Measurements from ENCODE around the gene BFSP1.

The BFSP1 gene

DNA sequence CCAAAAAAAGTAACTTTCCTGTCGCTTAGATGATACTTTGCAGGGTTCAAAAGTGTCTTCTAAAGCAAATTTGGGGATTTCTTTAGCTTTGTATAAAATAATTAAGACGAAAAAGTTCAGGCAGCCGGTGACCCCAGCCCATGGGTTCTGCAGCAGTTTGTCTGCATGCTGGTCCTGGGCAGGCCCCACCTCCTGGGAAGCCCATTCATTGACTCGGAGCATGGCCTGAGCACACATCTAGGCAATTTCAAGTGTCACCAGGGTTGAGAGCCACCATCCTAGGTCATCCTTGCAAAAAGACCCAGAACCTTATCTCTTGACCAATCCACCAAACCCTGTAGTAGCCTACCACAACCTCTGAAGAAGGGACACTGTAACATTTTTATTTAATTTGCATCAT, 20.6 kb downstream of the BFSP1 start:
- DNase-seq (ENCODE audit: low read depth in 1 of 2, low spot score in 1 of 2), result no peak
- TF ChIP-seq SPI1 (IDR thresholded peaks at IDR 0.05; ENCODE audit: borderline replicate concordance, low read depth), result no peak
- TF ChIP-seq, protein P1, sequence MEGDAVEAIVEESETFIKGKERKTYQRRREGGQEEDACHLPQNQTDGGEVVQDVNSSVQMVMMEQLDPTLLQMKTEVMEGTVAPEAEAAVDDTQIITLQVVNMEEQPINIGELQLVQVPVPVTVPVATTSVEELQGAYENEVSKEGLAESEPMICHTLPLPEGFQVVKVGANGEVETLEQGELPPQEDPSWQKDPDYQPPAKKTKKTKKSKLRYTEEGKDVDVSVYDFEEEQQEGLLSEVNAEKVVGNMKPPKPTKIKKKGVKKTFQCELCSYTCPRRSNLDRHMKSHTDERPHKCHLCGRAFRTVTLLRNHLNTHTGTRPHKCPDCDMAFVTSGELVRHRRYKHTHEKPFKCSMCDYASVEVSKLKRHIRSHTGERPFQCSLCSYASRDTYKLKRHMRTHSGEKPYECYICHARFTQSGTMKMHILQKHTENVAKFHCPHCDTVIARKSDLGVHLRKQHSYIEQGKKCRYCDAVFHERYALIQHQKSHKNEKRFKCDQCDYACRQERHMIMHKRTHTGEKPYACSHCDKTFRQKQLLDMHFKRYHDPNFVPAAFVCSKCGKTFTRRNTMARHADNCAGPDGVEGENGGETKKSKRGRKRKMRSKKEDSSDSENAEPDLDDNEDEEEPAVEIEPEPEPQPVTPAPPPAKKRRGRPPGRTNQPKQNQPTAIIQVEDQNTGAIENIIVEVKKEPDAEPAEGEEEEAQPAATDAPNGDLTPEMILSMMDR (IDR thresholded peaks at IDR 0.05; ENCODE audit: insufficient read depth, low read length), result no peak
- no peak for TF ChIP-seq POLR2AphosphoS5 (IDR thresholded peaks at IDR 0.05; ENCODE audit: low read depth)
- TF ChIP-seq GABPA (IDR thresholded peaks at IDR 0.05; ENCODE audit: low read depth), result no peak
- no peak for TF ChIP-seq REST (IDR thresholded peaks at IDR 0.05; ENCODE audit: insufficient replicate concordance, low read depth)
- Histone ChIP-seq H3K27ac (replicated peaks) (no peak overlapping the region), H3K27me3 (ENCODE audit: insufficient read depth, poor library complexity, severe bottlenecking) (peaks cover 4% of the 10 kb centered on the region), H3K4me3 (replicated peaks; ENCODE audit: insufficient read depth, low read length) (no peak overlapping the region)

GRCh38 chr20:17508756-17509155, 22.4 kb downstream of the BFSP1 start:
- peaks cover 4% of the 10 kb centered on the region for H3K27me3 ChIP-seq (ENCODE audit: insufficient read depth, poor library complexity, severe bottlenecking)
- H3K27ac ChIP-seq (replicated peaks), result no peak overlapping the region
- DNase-seq (ENCODE audit: low read depth in 1 of 2, low spot score in 1 of 2), result no peak
- H3K4me3 ChIP-seq (replicated peaks; ENCODE audit: insufficient read depth, low read length), result no peak overlapping the region
- no peak for TF ChIP-seq REST (IDR thresholded peaks at IDR 0.05; ENCODE audit: insufficient replicate concordance, low read depth)
- TF ChIP-seq SPI1 (IDR thresholded peaks at IDR 0.05; ENCODE audit: borderline replicate concordance, low read depth), result no peak
- TF ChIP-seq, protein P1 (IDR thresholded peaks at IDR 0.05; ENCODE audit: insufficient read depth, low read length), result no peak
- TF ChIP-seq GABPA (IDR thresholded peaks at IDR 0.05; ENCODE audit: low read depth), result no peak
- no peak for TF ChIP-seq POLR2AphosphoS5 (IDR thresholded peaks at IDR 0.05; ENCODE audit: low read depth)

DNA sequence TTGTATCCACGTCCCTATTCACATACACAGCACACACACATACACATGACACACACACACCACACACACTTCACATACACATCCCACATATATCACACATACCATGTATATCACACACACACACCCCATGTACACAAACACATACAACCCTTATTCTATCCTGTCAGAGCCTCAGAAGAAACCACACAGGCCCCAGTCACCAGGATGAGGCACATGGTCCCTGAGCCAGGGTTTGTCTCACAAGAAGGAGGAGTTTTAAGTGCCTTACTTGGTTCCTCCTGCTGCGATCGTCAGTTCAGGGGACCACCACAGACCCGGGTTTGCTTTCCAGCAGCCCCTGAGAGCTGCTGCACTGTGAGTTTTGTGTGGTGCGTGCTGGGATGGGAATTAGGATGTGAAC, 23.6 kb downstream of the BFSP1 start:
- DNase-seq (ENCODE audit: low read depth in 1 of 2, low spot score in 1 of 2), result no peak
- TF ChIP-seq SPI1 (IDR thresholded peaks at IDR 0.05; ENCODE audit: borderline replicate concordance, low read depth) (no peak), REST (IDR thresholded peaks at IDR 0.05; ENCODE audit: insufficient replicate concordance, low read depth) (no peak), GABPA (IDR thresholded peaks at IDR 0.05; ENCODE audit: low read depth) (no peak)
- TF ChIP-seq, protein P1 (IDR thresholded peaks at IDR 0.05; ENCODE audit: insufficient read depth, low read length), result no peak
- Histone ChIP-seq H3K4me3 (replicated peaks; ENCODE audit: insufficient read depth, low read length) (no peak overlapping the region), H3K27me3 (ENCODE audit: insufficient read depth, poor library complexity, severe bottlenecking) (peaks cover 4% of the 10 kb centered on the region), H3K27ac (replicated peaks) (no peak overlapping the region)

Data from HL-60 (cell line).